B cell (primary cell): ENCODE measurements around the gene CD38. TPM values are rescaled to one million over a fixed set of nuclear protein-coding genes. Genes with fewer than 3 reads are reported as not detected.

Source experiments
- ATAC-seq: fragments of 200-7000 bp; cut with Tn5 transposase; one replicate; pipeline ENCODE4 v1.10.0; 2021; ENCODE audit warnings: low read depth, mild to moderate bottlenecking, moderate number of reproducible peaks, moderate library complexity
- CTCF ChIA-PET: fragments of 350-600 bp; sonication (Branson Sonifier 250); formaldehyde crosslinking; loops from one replicate; lab custom pipeline; 2021; ENCODE audit warnings: antibody characterized with exemption, inconsistent platforms; lab: Charles Lee
- POLR2A ChIA-PET: fragments of 350-600 bp; sonication (Branson Sonifier 250); formaldehyde crosslinking; loops from one replicate; lab custom pipeline; 2021; ENCODE audit warnings: antibody characterized with exemption; lab: Charles Lee
- DNase-seq: peaks from one replicate; pipeline ENCODE4 v3.0.0; 2013
- H2AFZ ChIP-seq: 2 replicates; pipeline ENCODE4 v1.6.1; 2012; ENCODE audit warnings: mild to moderate bottlenecking, low read depth, low read length; ENCODE audit not compliant: insufficient read depth, poor library complexity, severe bottlenecking
- H3K27ac ChIP-seq, 2 donors: 1 replicate in 1 of 2; 2 replicates in 1 of 2; pipeline ENCODE4 v1.5.1; 2012 to 2013; ENCODE audit warnings: low read length in 2 of 2, mild to moderate bottlenecking in 2 of 2, moderate library complexity in 1 of 2
- H3K27me3 ChIP-seq, 4 experiments: fragments of 200-600 bp in 1 of 4; sonication (generic) in 1 of 4; replicated peaks in 1 of 4; 1 replicate in 2 of 4; 2 replicates in 2 of 4; pipeline versions ENCODE4 v1.6.1 to v1.7.0; 2013 to 2016; ENCODE audit warnings: low read length in 3 of 4, mild to moderate bottlenecking in 2 of 4, mixed read lengths in 1 of 4, moderate library complexity in 1 of 4; ENCODE audit not compliant: insufficient read depth in 4 of 4, control insufficient read depth in 3 of 4; ENCODE audit errors: control extremely low read depth in 1 of 4
- H3K36me3 ChIP-seq, 2 experiments: replicated peaks in 1 of 2; 1 replicate in 1 of 2; 2 replicates in 1 of 2; pipeline versions ENCODE4 v1.6.1 to v1.7.1; 2013; ENCODE audit warnings: low read length in 1 of 2; ENCODE audit not compliant: insufficient read depth in 2 of 2, control insufficient read depth in 1 of 2; ENCODE audit errors: control extremely low read depth in 1 of 2, extremely low read depth in 1 of 2
- H3K4me1 ChIP-seq, 2 donors: fragments of 200-600 bp in 1 of 2; sonication (generic) in 1 of 2; 1 replicate in 1 of 2; 2 replicates in 1 of 2; pipeline versions ENCODE4 v1.5.1 to v1.6.1; 2013 to 2017; ENCODE audit warnings: low read length in 2 of 2; ENCODE audit not compliant: control insufficient read depth in 2 of 2, insufficient read depth in 2 of 2
- H3K4me2 ChIP-seq: replicated peaks from 2 replicates; pipeline ENCODE3; 2012; ENCODE audit warnings: mild to moderate bottlenecking, low read depth, low read length; ENCODE audit not compliant: poor library complexity, severe bottlenecking
- H3K4me3 ChIP-seq, 5 experiments: fragments of 200-600 bp in 1 of 5; sonication (generic) in 1 of 5; 1 replicate in 3 of 5; 2 replicates in 2 of 5; pipeline versions ENCODE4 v1.5.1 to v1.7.0; 2011 to 2016; ENCODE audit warnings: low read length in 4 of 5, mild to moderate bottlenecking in 4 of 5, low read depth in 2 of 5, control low read depth in 1 of 5, moderate library complexity in 1 of 5; ENCODE audit not compliant: insufficient read depth in 1 of 5; ENCODE audit errors: control extremely low read depth in 1 of 5, extremely low read depth in 1 of 5
- H3K79me2 ChIP-seq: fragments of 200-600 bp; sonication (generic); one replicate; pipeline ENCODE4 v1.6.0; 2016; ENCODE audit warnings: low read length; ENCODE audit not compliant: control insufficient read depth, insufficient read depth
- H3K9ac ChIP-seq: fragments of 200-600 bp; sonication (generic); 2 replicates; pipeline ENCODE4 v1.6.1; 2017; ENCODE audit warnings: mild to moderate bottlenecking, low read length, moderate library complexity
- H3K9me3 ChIP-seq, 3 donors: one replicate each; pipeline versions ENCODE4 v1.6.1 to v1.7.1; 2013; ENCODE audit warnings: low read length in 2 of 3; ENCODE audit not compliant: control insufficient read depth in 2 of 3, insufficient read depth in 1 of 3; ENCODE audit errors: control extremely low read depth in 1 of 3
- H4K20me1 ChIP-seq: 2 replicates; pipeline ENCODE4 v1.6.0; 2012; ENCODE audit warnings: mild to moderate bottlenecking, low read length; ENCODE audit not compliant: insufficient read depth, control insufficient read depth, poor library complexity, severe bottlenecking
- H3K27ac Mint-ChIP-seq: one replicate; pipeline ENCODE4 v1.8.0; 2021; ENCODE audit warnings: mixed read lengths
- H3K27me3 Mint-ChIP-seq: one replicate; pipeline ENCODE4 v1.8.0; 2021; ENCODE audit warnings: mixed read lengths
- H3K4me1 Mint-ChIP-seq: one replicate; pipeline ENCODE4 v1.8.0; 2021; ENCODE audit warnings: mixed read lengths
- H3K4me3 Mint-ChIP-seq: one replicate; pipeline ENCODE4 v1.8.0; 2021; ENCODE audit warnings: mixed read lengths
- H3K9me3 Mint-ChIP-seq: one replicate; pipeline ENCODE4 v1.8.0; 2022; ENCODE audit warnings: mixed read lengths; ENCODE audit not compliant: insufficient read depth
- EZH2 ChIP-seq: IDR thresholded peaks from 2 replicates; pipeline ENCODE4 v1.6.1; 2012; ENCODE audit warnings: borderline replicate concordance, low read depth, mild to moderate bottlenecking, moderate library complexity, low read length; ENCODE audit not compliant: insufficient read depth, poor library complexity, severe bottlenecking
- WGBS: methylation state at CpG from one replicate; pipeline ENCODE4 v1.1.5; 2013; ENCODE audit warnings: missing lambda C conversion rate; ENCODE audit not compliant: insufficient coverage; 5-methylcytosine and 5-hydroxymethylcytosine counted together
- intact Hi-C: fragments of 100-400 bp; cut with micrococcal nuclease; formaldehyde crosslinking; loops from one replicate; pipeline ENCODE4 v1.10.0; 2022
- polyA plus RNA-seq: library from polyadenylated mRNA; depleted of rRNA; stranded (reverse); fragments of >200 nt; gene quantifications from 2 replicates; pipeline ENCODE4 v1.2.3, GENCODE V29; 2012
- total RNA-seq, 2 donors: library from RNA; stranded (reverse); fragments of 120-200 nt in 1 of 2; gene quantifications; 1 replicate in 1 of 2; 2 replicates in 1 of 2; pipeline versions ENCODE4 v1.2.3 to v1.2.4, GENCODE V29; 2013 to 2022
- TF ChIP-seq, protein P1 (sequence below): fragments of 200-600 bp; IDR thresholded peaks from one replicate; pipeline ENCODE4 v1.8.0; 2022; ENCODE audit warnings: antibody characterized with exemption, mild to moderate bottlenecking

Gene CD38
- total and polyA plus RNA-seq, 2 donors (not counting 1 experiment from before 2014, with no cell fraction given): 10.1 to 12.9 TPM

DNA sequence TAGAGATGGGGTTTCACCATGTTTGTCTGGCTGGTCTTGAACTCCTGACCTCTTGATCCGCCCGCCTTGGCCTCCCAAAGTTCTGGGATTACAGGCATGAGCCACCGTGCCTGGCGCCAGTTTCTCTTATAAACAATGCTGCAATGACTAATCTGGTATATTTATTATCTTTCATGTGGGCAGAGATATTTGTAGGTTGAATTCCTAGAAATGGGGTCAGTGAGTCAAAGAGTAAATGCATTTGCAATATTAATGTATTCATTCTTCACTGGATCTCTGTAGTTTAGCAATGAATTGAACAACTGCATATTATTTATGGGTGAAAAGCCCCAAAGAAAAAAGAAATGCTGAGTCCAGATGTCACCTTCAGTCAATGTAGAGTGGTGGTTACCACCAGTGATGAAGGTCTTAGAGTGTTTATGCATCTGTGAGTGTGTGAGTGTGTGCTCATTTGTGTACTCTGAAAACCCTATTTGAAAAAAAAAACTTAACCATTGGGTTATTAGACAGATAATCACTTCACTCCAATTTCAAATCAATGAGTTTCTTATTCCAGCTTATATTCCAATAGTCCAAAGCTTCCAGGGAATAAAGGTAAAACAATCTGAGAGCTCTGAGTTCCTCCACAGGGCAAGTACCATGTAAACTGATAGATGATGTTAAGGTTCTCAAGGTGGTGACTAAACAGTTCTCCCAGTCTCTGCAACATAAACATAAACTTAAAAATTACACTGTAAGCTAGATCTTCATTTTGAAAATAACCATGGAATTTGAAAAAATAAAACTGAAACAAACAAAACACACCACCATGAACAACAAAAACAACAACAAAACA is 22.6 kb upstream of the CD38 start:
- Histone ChIP-seq H3K4me3 (peak overlapping the region in 2 of 5 experiments; percentile 33 to 44), H3K79me2 (no peaks in the 10 kb centered on the region), H4K20me1 (no peaks in the 10 kb centered on the region), H2AFZ (no peak overlapping the region), H3K9ac (peak overlapping the region; percentile 29), H3K4me2 (peak overlapping the region; percentile 56), H3K36me3 (no peaks in the 10 kb centered on the region), H3K4me1 (peaks cover 24 to 28% of the 10 kb centered on the region in 2 donors), H3K27ac (no peak overlapping the region), H3K9me3 (no peaks in the 10 kb centered on the region), H3K27me3 (no peaks in the 10 kb centered on the region)
- no peaks in the 10 kb centered on the region for H3K27me3 Mint-ChIP-seq
- intact Hi-C loops: no loop called here
- H3K9me3 Mint-ChIP-seq: peaks cover 6% of the 10 kb centered on the region
- no peak overlapping the region for H3K27ac Mint-ChIP-seq
- TF ChIP-seq EZH2: no peak
- TF ChIP-seq, protein P1, sequence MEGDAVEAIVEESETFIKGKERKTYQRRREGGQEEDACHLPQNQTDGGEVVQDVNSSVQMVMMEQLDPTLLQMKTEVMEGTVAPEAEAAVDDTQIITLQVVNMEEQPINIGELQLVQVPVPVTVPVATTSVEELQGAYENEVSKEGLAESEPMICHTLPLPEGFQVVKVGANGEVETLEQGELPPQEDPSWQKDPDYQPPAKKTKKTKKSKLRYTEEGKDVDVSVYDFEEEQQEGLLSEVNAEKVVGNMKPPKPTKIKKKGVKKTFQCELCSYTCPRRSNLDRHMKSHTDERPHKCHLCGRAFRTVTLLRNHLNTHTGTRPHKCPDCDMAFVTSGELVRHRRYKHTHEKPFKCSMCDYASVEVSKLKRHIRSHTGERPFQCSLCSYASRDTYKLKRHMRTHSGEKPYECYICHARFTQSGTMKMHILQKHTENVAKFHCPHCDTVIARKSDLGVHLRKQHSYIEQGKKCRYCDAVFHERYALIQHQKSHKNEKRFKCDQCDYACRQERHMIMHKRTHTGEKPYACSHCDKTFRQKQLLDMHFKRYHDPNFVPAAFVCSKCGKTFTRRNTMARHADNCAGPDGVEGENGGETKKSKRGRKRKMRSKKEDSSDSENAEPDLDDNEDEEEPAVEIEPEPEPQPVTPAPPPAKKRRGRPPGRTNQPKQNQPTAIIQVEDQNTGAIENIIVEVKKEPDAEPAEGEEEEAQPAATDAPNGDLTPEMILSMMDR: no peak
- ATAC-seq (no peak), DNase-seq (no peak)
- POLR2A ChIA-PET: no interaction called here
- CTCF ChIA-PET: interaction anchor here (0.7 to 2.5 kb wide), 12 partner anchors 8 to 246 kb away, joined by 3 to 12 read pairs (median 5); partner anchors contain the start of gene FGFBP2
- WGBS: no CpG with 5 or more reads among the region's 4 CpGs
- H3K4me3 Mint-ChIP-seq: peak overlapping the region; percentile 63
- H3K4me1 Mint-ChIP-seq: peaks cover 34% of the 10 kb centered on the region

DNA sequence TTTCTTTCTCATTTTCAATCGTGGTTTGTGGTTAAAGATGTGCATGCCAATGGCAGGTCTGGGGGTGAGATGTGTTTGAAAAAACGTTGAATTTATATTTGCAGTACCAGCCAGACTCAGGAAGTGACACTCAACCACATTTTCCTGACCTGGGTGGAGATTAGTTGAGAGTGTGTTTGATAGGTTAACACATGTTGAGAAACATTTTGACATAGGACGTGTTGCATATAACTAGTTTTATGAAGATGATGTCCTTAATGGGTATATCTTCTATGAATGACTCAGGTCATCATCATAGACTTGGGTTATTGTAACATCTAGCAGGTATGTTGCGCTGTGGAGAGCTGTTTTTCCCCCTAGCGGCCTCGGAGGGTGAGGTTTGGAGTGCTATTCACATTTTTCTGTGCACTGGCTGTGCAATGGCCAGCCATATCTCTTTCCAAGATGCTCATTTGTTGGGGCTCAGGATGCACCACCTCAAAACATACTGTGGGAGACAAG is 21.7 kb upstream of the CD38 start:
- peaks cover 34% of the 10 kb centered on the region for H3K4me1 Mint-ChIP-seq

More for the DNA sequence above, 21.7 kb upstream of the CD38 start:
- Mint-ChIP-seq H3K27me3 (no peaks in the 10 kb centered on the region), H3K27ac (peak overlapping the region; percentile 38), H3K9me3 (no peaks in the 10 kb centered on the region), H3K4me3 (peak overlapping the region; percentile 63)
- TF ChIP-seq EZH2: no peak
- TF ChIP-seq, protein P1: peak; percentile 67
- intact Hi-C loops: no loop called here
- peak overlapping the region; percentile 29 for H3K9ac ChIP-seq
- WGBS: 0% methylated on average over 2 of the region's 6 CpGs
- H3K79me2 ChIP-seq: no peaks in the 10 kb centered on the region
- peaks cover 24 to 28% of the 10 kb centered on the region in 2 donors for H3K4me1 ChIP-seq
- H3K9me3 ChIP-seq: no peaks in the 10 kb centered on the region
- H4K20me1 ChIP-seq: no peaks in the 10 kb centered on the region
- CTCF ChIA-PET: interaction anchor here (0.7 to 2.5 kb wide), 16 partner anchors 8 to 476 kb away, joined by 3 to 12 read pairs (median 4); partner anchors contain the start of gene FGFBP2
- POLR2A ChIA-PET: no interaction called here
- ATAC-seq (peak; percentile 81), DNase-seq (peak; percentile 61)
- H3K27me3 ChIP-seq: no peaks in the 10 kb centered on the region
- peak overlapping the region; percentile 56 for H3K4me2 ChIP-seq
- no peak overlapping the region for H3K27ac ChIP-seq
- H3K36me3 ChIP-seq: no peaks in the 10 kb centered on the region
- peak overlapping the region; percentile 12 to 44 (median 29) for H3K4me3 ChIP-seq
- H2AFZ ChIP-seq: peak overlapping the region; percentile 61
